Vagina (tissue), 2 donors: Measurements from ENCODE around the gene ZCCHC9.

Source experiments
- CTCF ChIP-seq, 3 experiments: fragments of 450-650 bp in 2 of 3; fragments of 200-600 bp in 1 of 3; sonication (generic) in 1 of 3; IDR thresholded peaks; one replicate each; pipeline ENCODE4 v1.5.1; 2017 to 2019; ENCODE audit warnings: antibody characterized with exemption in 3 of 3, mild to moderate bottlenecking in 2 of 3, moderate library complexity in 2 of 3
- POLR2AphosphoS5 ChIP-seq, 2 donors: sonication (generic); formaldehyde crosslinking; IDR thresholded peaks; one replicate each; pipeline ENCODE4 v1.9.0; 2017; ENCODE audit warnings: antibody characterized with exemption in 2 of 2, mild to moderate bottlenecking in 2 of 2, low read depth in 1 of 2; ENCODE audit not compliant: insufficient read depth in 1 of 2

GRCh38 chr5:81310402-81311063 lies 9.1 kb downstream of the ZCCHC9 start:
- TF ChIP-seq CTCF (IDR thresholded peaks at IDR 0.05) (no peak), POLR2AphosphoS5 (IDR thresholded peaks at IDR 0.05; ENCODE audit: insufficient read depth in 1 of 2, low read depth in 1 of 2) (no peak)
